Measurements from ENCODE around the gene MED15. TPM values are rescaled to one million over a fixed set of nuclear protein-coding genes. Genes with fewer than 3 reads are reported as not detected.

Gene MED15
- total RNA-seq, 2 donors from 2014 or later = 61.4 to 62.7 TPM

GRCh38 chr22:20551805-20552442 is 44.5 kb downstream of the MED15 start:
- TF ChIP-seq CTCF (conservative IDR thresholded peaks at IDR 0.05) = peak; percentile 50
- no peaks in the 10 kb centered on the region for H3K9me3 ChIP-seq (ENCODE audit: control insufficient read depth, low read length)
- WGBS, 2 experiments (ENCODE audit: insufficient coverage in 1 of 2, insufficient read length in 1 of 2) = 85 to 91% methylated on average over 5 to 8 of the region's 8 CpGs
- H3K36me3 ChIP-seq (ENCODE audit: control insufficient read depth, insufficient read depth, low read length) = peaks cover 51% of the 10 kb centered on the region
- Mint-ChIP-seq H3K36me3 (ENCODE audit: low read depth) (peaks cover 32% of the 10 kb centered on the region), H3K4me1 (peaks cover 13% of the 10 kb centered on the region), H3K9me3 (no peaks in the 10 kb centered on the region), H3K27ac (peak overlapping the region; percentile 68), H3K4me3 (no peak overlapping the region), H3K27me3 (ENCODE audit: insufficient read depth) (no peaks in the 10 kb centered on the region)
- H3K9ac ChIP-seq (ENCODE audit: extremely low read depth, low read length, poor library complexity, severe bottlenecking) = no peak overlapping the region
- H3K4me3 ChIP-seq (ENCODE audit: low read length) = no peak overlapping the region
- H3K27ac ChIP-seq (ENCODE audit: low read depth, low read length) = peak overlapping the region; percentile 32
- H3K4me1 ChIP-seq (ENCODE audit: control insufficient read depth, insufficient read depth, low read length) = no peaks in the 10 kb centered on the region
- no peak for DNase-seq
- no peaks in the 10 kb centered on the region for H3K27me3 ChIP-seq (ENCODE audit: control insufficient read depth, insufficient read depth, low read length, poor library complexity, severe bottlenecking)

- Mint-ChIP-seq H3K27ac (no peak overlapping the region), H3K4me1 (peaks cover 13% of the 10 kb centered on the region), H3K36me3 (ENCODE audit: low read depth) (peaks cover 40% of the 10 kb centered on the region), H3K9me3 (no peaks in the 10 kb centered on the region), H3K27me3 (ENCODE audit: insufficient read depth) (no peaks in the 10 kb centered on the region), H3K4me3 (no peak overlapping the region)
- no peaks in the 10 kb centered on the region for H3K27me3 ChIP-seq (ENCODE audit: control insufficient read depth, insufficient read depth, low read length, poor library complexity, severe bottlenecking)
- no peak overlapping the region for H3K4me3 ChIP-seq (ENCODE audit: low read length)
- no peaks in the 10 kb centered on the region for H3K4me1 ChIP-seq (ENCODE audit: control insufficient read depth, insufficient read depth, low read length)
- no peak overlapping the region for H3K9ac ChIP-seq (ENCODE audit: extremely low read depth, low read length, poor library complexity, severe bottlenecking)
- 91 to 92% methylated on average over 9 to 14 of the region's 15 CpGs for WGBS, 2 experiments (ENCODE audit: insufficient coverage in 1 of 2, insufficient read length in 1 of 2)
- no peak overlapping the region for H3K27ac ChIP-seq (ENCODE audit: low read depth, low read length)
- peaks cover 57% of the 10 kb centered on the region for H3K36me3 ChIP-seq (ENCODE audit: control insufficient read depth, insufficient read depth, low read length)
- DNase-seq = no peak
- no peak for TF ChIP-seq CTCF (conservative IDR thresholded peaks at IDR 0.05)
- no peaks in the 10 kb centered on the region for H3K9me3 ChIP-seq (ENCODE audit: control insufficient read depth, low read length)
Observed at GRCh38 chr22:20552443-20553401, 45.3 kb downstream of the MED15 start.

- Histone ChIP-seq H3K36me3 (ENCODE audit: control insufficient read depth, insufficient read depth, low read length) (peaks cover 71% of the 10 kb centered on the region), H3K27me3 (ENCODE audit: control insufficient read depth, insufficient read depth, low read length, poor library complexity, severe bottlenecking) (no peaks in the 10 kb centered on the region)
- WGBS, 2 experiments (ENCODE audit: insufficient coverage in 1 of 2, insufficient read length in 1 of 2) = 94% methylated on average over 7 to 8 of the region's 8 CpGs
Observed at GRCh38 chr22:20553947-20554741, 46.7 kb downstream of the MED15 start.

More at GRCh38 chr22:20553947-20554741, 46.7 kb downstream of the MED15 start:
- Histone ChIP-seq H3K27ac (ENCODE audit: low read depth, low read length) (no peak overlapping the region), H3K4me3 (ENCODE audit: low read length) (no peak overlapping the region), H3K9ac (ENCODE audit: extremely low read depth, low read length, poor library complexity, severe bottlenecking) (no peak overlapping the region), H3K9me3 (ENCODE audit: control insufficient read depth, low read length) (peaks cover 12% of the 10 kb centered on the region), H3K4me1 (ENCODE audit: control insufficient read depth, insufficient read depth, low read length) (no peaks in the 10 kb centered on the region)
- peaks cover 11% of the 10 kb centered on the region for H3K9me3 Mint-ChIP-seq
- H3K27me3 Mint-ChIP-seq (ENCODE audit: insufficient read depth) = no peaks in the 10 kb centered on the region
- H3K4me1 Mint-ChIP-seq = peaks cover 10% of the 10 kb centered on the region
- peak overlapping the region; percentile 58 for H3K27ac Mint-ChIP-seq
- H3K4me3 Mint-ChIP-seq = no peak overlapping the region
- H3K36me3 Mint-ChIP-seq (ENCODE audit: low read depth) = peaks cover 50% of the 10 kb centered on the region
- DNase-seq = no peak
- TF ChIP-seq CTCF (conservative IDR thresholded peaks at IDR 0.05) = no peak

All from endodermal cell (in vitro differentiated cells).